Testis (tissue), 3 donors: Measurements from ENCODE around the gene TOP3B. TPM values are rescaled to one million over a fixed set of nuclear protein-coding genes. Genes with fewer than 3 reads are reported as not detected.
"Not testable (repeated sequence)": the region's sequence is repeated elsewhere in the genome, so short reads cannot be mapped to it uniquely, and the experiment has no call there.

Source experiments
- DNase-seq: peaks from one replicate; pipeline ENCODE4 v3.0.0-alpha.2; 2019
- H3K27ac ChIP-seq, 2 donors: fragments of 200-600 bp; sonication (generic); one replicate each; pipeline ENCODE4 v1.5.1; 2019
- H3K27me3 ChIP-seq: fragments of 200-600 bp; sonication (generic); one replicate; pipeline ENCODE4 v1.5.1; 2019
- H3K36me3 ChIP-seq: fragments of 200-600 bp; sonication (generic); one replicate; pipeline ENCODE4 v1.5.1; 2017; ENCODE audit warnings: low read depth; ENCODE audit errors: missing control alignments
- H3K4me1 ChIP-seq: fragments of 200-600 bp; sonication (generic); one replicate; pipeline ENCODE4 v1.5.1; 2019
- H3K4me3 ChIP-seq, 2 donors: fragments of 200-600 bp; sonication (generic); one replicate each; pipeline ENCODE4 v1.5.1; 2017 to 2019
- H3K9me3 ChIP-seq: fragments of 200-600 bp; sonication (generic); one replicate; pipeline ENCODE4 v1.5.1; 2017
- CTCF ChIP-seq, 3 experiments: fragments of 450-650 bp in 2 of 3; fragments of 200-600 bp in 1 of 3; sonication (generic) in 1 of 3; IDR thresholded peaks; one replicate each; pipeline ENCODE4 v1.5.1; 2016 to 2019; ENCODE audit warnings: antibody characterized with exemption in 3 of 3, mild to moderate bottlenecking in 2 of 3, moderate library complexity in 1 of 3
- POLR2A ChIP-seq: fragments of 450-650 bp; IDR thresholded peaks from one replicate; pipeline ENCODE4 v1.6.1; 2017; ENCODE audit warnings: antibody characterized with exemption, mild to moderate bottlenecking, moderate library complexity
- WGBS, 2 donors: methylation state at CpG; one replicate each; pipeline ENCODE4 v1.1.5; 2018; 5-methylcytosine and 5-hydroxymethylcytosine counted together
- intact Hi-C: fragments of 100-400 bp; cut with DNase I; formaldehyde crosslinking; loops from one replicate; pipeline ENCODE4 v1.15.1; 2023; ENCODE audit warnings: low total_unique reads
- polyA plus RNA-seq: library from polyadenylated mRNA; stranded (reverse); fragments of 350-450 nt; fragmentation: Illumina TruSeq; extraction: RNeasy Lipid Tissue Mini Kit (QIAGEN cat#74804); gene quantifications from one replicate; pipeline ENCODE4 v1.2.3, GENCODE V29; 2014; ENCODE audit warnings: low read depth, low replicate concordance; ENCODE audit not compliant: insufficient read depth
- total RNA-seq, 2 donors: library from RNA; depleted of rRNA; stranded (reverse); fragments of >200 nt; gene quantifications; one replicate each; pipeline ENCODE4 v1.2.3, GENCODE V29; 2016

Gene TOP3B
- total and polyA plus RNA-seq, 3 donors from 2014 or later, result 19.1 to 70.5 (median 65.5) TPM

- Histone ChIP-seq H3K36me3 (no peaks in the 10 kb centered on the region), H3K9me3 (no peaks in the 10 kb centered on the region), H3K4me3 (no peak overlapping the region), H3K27me3 (no peaks in the 10 kb centered on the region), H3K4me1 (peaks cover 26% of the 10 kb centered on the region), H3K27ac (peak overlapping the region; percentile 44 to 53)
- 67 to 70% methylated on average over 2 to 4 of the region's 4 CpGs for WGBS, 2 donors
- TF ChIP-seq CTCF (IDR thresholded peaks at IDR 0.05) (no peak), POLR2A (no peak)
- intact Hi-C loops, result no loop called here
- no peak for DNase-seq
Measured at GRCh38 chr22:21916309-21916918, 66.2 kb downstream of the TOP3B start.

- H3K4me1 ChIP-seq, result peaks cover 26% of the 10 kb centered on the region
- 60 to 79% methylated on average over 1 to 4 of the region's 4 CpGs for WGBS, 2 donors
- TF ChIP-seq CTCF (IDR thresholded peaks at IDR 0.05) (no peak), POLR2A (no peak)
- no peak overlapping the region for H3K4me3 ChIP-seq
- DNase-seq, result no peak
- intact Hi-C loops, result no loop called here
- no peaks in the 10 kb centered on the region for H3K36me3 ChIP-seq
- H3K9me3 ChIP-seq, result no peaks in the 10 kb centered on the region
- H3K27me3 ChIP-seq, result no peaks in the 10 kb centered on the region
- H3K27ac ChIP-seq, result peak overlapping the region; percentile 44 to 53
Measured at GRCh38 chr22:21915624-21916308, 66.8 kb downstream of the TOP3B start.

DNA sequence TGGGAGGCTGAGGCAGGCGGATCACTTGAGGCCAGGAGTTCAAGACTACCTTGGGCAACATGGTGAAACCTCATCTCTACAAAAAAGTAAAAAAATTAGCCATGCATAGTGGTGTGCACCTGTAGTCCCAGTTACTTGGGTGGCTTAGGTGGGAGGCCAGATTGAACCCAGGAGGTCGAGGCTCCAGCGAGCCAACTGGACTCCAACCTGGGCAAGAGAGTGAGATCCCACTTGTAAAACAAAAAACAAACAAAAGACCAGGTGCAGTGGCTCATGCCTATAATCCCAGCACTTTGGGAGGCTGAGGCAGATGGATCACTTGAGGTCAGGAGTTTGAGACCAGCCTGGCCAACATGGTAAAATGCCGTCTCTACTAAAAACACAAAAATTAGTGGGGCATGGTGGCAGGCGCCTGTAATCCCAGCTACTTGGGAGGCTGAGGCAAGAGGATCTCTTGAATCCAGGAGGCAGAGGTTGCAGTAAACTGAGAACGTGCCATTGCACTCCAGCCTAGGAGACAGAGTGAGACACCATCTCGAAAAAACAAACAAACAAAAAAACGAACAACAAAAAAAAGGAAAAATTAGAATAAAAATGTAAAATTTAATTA lies 68.4 kb downstream of the TOP3B start:
- 87 to 97% methylated on average over 8 of the region's 8 CpGs for WGBS, 2 donors
- intact Hi-C loops, DNase-seq, H3K27me3 ChIP-seq, H3K36me3 ChIP-seq, H3K9me3 ChIP-seq, H3K27ac ChIP-seq, H3K4me3 ChIP-seq: not testable (repeated sequence)
- peaks cover 26% of the 10 kb centered on the region for H3K4me1 ChIP-seq

- WGBS, 2 donors, result 96 to 100% methylated on average over 4 of the region's 4 CpGs
- H3K36me3 ChIP-seq, H3K4me3 ChIP-seq, H3K4me1 ChIP-seq, H3K27me3 ChIP-seq, H3K9me3 ChIP-seq, H3K27ac ChIP-seq, intact Hi-C loops, DNase-seq: not testable (repeated sequence)
Measured at GRCh38 chr22:21910367-21910766, 72.2 kb downstream of the TOP3B start.

GRCh38 chr22:21909871-21910270 lies 72.7 kb downstream of the TOP3B start:
- TF ChIP-seq CTCF (IDR thresholded peaks at IDR 0.05), result no peak
- TF ChIP-seq POLR2A, result no peak
- WGBS, 2 donors, result 92 to 100% methylated on average over 2 of the region's 2 CpGs
- Histone ChIP-seq H3K27me3 (no peaks in the 10 kb centered on the region), H3K4me1 (peaks cover under 1% of the 10 kb centered on the region), H3K36me3 (no peaks in the 10 kb centered on the region), H3K27ac (no peak overlapping the region), H3K4me3 (no peak overlapping the region), H3K9me3 (no peaks in the 10 kb centered on the region)
- intact Hi-C loops, result no loop called here
- DNase-seq, result no peak
